HEK293T (cell line): ENCODE data around the gene MACROD2.

Source experiments
- CTCF ChIA-PET: fragments of 350-600 bp; formaldehyde crosslinking; extraction: SDS; loops from one replicate; lab custom pipeline; 2021; ENCODE audit warnings: antibody characterized with exemption, inconsistent platforms; lab: Yijun Ruan, JAX
- POLR2A ChIA-PET: fragments of 350-600 bp; formaldehyde crosslinking; extraction: SDS; loops from one replicate; lab custom pipeline; 2020; ENCODE audit warnings: antibody characterized with exemption, inconsistent platforms; lab: Yijun Ruan, JAX
- DNase-seq: peaks from one replicate; pipeline ENCODE4 v3.0.0; 2012; ENCODE audit warnings: mixed read lengths; ENCODE audit errors: extremely low spot score
- ARNT ChIP-seq: fragments of 450-650 bp; IDR thresholded peaks from 2 replicates; pipeline ENCODE4 v1.6.1; 2017; ENCODE audit warnings: mild to moderate bottlenecking
- BHLHE40 ChIP-seq: fragments of 450-650 bp; IDR thresholded peaks from 2 replicates; pipeline ENCODE4 v1.6.1; 2016; ENCODE audit warnings: mild to moderate bottlenecking, moderate library complexity, borderline replicate concordance
- CTBP1 ChIP-seq: fragments of 450-650 bp; IDR thresholded peaks from 2 replicates; pipeline ENCODE4 v1.6.1; 2016; ENCODE audit warnings: borderline replicate concordance
- ELF4 ChIP-seq: fragments of 450-650 bp; IDR thresholded peaks from 2 replicates; pipeline ENCODE4 v1.6.1; 2017; ENCODE audit warnings: antibody characterized with exemption
- FOXA1 ChIP-seq: fragments of 450-650 bp; IDR thresholded peaks from 2 replicates; pipeline ENCODE4 v1.6.1; 2016; ENCODE audit warnings: mild to moderate bottlenecking
- FOXK2 ChIP-seq: fragments of 450-650 bp; IDR thresholded peaks from 2 replicates; pipeline ENCODE4 v1.6.1; 2016; ENCODE audit warnings: mild to moderate bottlenecking
- FOXM1 ChIP-seq: fragments of 450-650 bp; IDR thresholded peaks from 2 replicates; pipeline ENCODE4 v1.6.1; 2017; ENCODE audit warnings: mild to moderate bottlenecking, borderline replicate concordance
- HDGF ChIP-seq: fragments of 450-650 bp; IDR thresholded peaks from 2 replicates; pipeline ENCODE4 v1.6.1; 2017; ENCODE audit warnings: antibody characterized with exemption, borderline replicate concordance
- L3MBTL2 ChIP-seq: fragments of 450-650 bp; conservative IDR thresholded peaks from 2 replicates; pipeline ENCODE4 v1.6.1; 2016; ENCODE audit warnings: mild to moderate bottlenecking
- LEF1 ChIP-seq: fragments of 450-650 bp; IDR thresholded peaks from 2 replicates; pipeline ENCODE4 v1.6.1; 2017; ENCODE audit warnings: mild to moderate bottlenecking, borderline replicate concordance
- NFRKB ChIP-seq: fragments of 450-650 bp; IDR thresholded peaks from 2 replicates; pipeline ENCODE4 v1.6.1; 2016; ENCODE audit warnings: mild to moderate bottlenecking, moderate library complexity
- SP1 ChIP-seq: fragments of 450-650 bp; IDR thresholded peaks from 2 replicates; pipeline ENCODE4 v1.6.1; 2017
- SUZ12 ChIP-seq: fragments of 450-650 bp; IDR thresholded peaks from 2 replicates; pipeline ENCODE4 v1.6.1; 2016; ENCODE audit warnings: mild to moderate bottlenecking
- TARDBP ChIP-seq: fragments of 450-650 bp; IDR thresholded peaks from 2 replicates; pipeline ENCODE4 v1.6.1; 2016
- ZNF384 ChIP-seq: fragments of 450-650 bp; IDR thresholded peaks from 2 replicates; pipeline ENCODE4 v1.6.1; 2016
- TF ChIP-seq, protein P1 (sequence below): fragments of 450-650 bp; IDR thresholded peaks from 2 replicates; pipeline ENCODE4 v1.6.1; 2016

The MACROD2 gene

DNA sequence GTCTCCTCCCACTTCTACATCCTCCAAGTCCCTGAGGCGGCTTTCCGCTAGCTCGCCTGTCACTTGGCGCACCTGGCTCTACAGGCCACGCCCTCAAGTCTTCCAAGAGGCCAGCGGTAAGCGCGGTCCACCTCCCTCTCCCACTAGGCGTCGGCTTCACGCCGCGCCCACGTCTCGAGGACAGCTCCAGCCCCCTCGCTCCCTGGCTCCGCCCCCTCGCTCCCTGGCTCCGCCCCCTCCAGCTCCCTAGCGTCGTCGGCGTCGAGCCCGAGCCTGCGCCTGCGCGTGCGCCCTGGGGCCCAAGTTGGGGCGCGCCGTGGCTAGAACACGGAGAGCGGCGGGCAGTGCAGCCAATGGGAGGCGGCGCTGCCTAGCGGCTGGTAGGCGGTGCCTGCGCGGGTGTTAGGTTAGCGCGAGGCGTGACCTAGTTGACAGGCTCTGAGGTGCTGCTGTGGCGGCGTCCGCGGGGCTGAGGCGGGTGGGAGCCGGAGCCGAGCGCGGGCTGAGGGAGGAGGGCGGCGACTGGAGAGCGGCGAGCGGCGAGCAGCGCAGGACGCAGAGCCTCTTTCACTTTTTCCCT is at the start of gene MACROD2:
TSS of gene MACROD2 (plus strand) at position 431 of the 580 bp plus-strand sequence.
- CTCF ChIA-PET = interaction anchor here (1.0 kb wide), 1 partner anchor 58 kb away, joined by 3 read pairs; no protein-coding TSS in a partner anchor

DNA sequence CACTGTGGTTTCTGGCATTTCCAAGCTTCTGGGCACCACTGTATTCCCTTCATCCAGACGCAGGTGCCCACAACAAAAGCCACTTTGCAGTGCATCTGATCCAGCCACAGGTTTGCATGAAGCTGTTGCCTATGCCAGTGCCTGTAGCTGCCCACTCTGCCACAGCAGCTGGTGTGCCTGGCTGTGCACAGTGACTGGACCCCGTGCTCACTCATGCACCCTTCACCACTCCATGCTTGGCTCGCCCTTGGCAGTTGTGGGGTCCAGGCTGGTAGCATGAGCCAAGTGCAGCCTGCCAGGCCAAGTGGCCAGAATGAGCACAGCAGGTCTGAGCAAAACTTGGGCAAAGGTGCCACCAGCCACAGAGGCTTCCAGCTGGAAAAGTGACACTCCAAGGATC is 47.6 kb upstream of the MACROD2 start:
- CTCF ChIA-PET = no interaction called here
- POLR2A ChIA-PET = no interaction called here
- DNase-seq = no peak

More for the DNA sequence above, at the start of gene MACROD2:
- TF ChIP-seq FOXM1 = no peak
- no peak for TF ChIP-seq ZNF384
- TF ChIP-seq TARDBP = peak; percentile 10; the same call in 1 of the 2 replicates
- no peak for TF ChIP-seq NFRKB
- no peak for TF ChIP-seq ELF4
- TF ChIP-seq BHLHE40 = no peak
- TF ChIP-seq L3MBTL2 = peak; percentile 77
- no peak for TF ChIP-seq FOXK2
- no peak for TF ChIP-seq FOXA1
- no peak for TF ChIP-seq SUZ12
- no peak for TF ChIP-seq HDGF
- 0 out of 2 replicates have a peak, but pooled peaks have one; percentile 23 for TF ChIP-seq ARNT
- no peak for TF ChIP-seq CTBP1
- TF ChIP-seq SP1 = no peak
- TF ChIP-seq, protein P1, sequence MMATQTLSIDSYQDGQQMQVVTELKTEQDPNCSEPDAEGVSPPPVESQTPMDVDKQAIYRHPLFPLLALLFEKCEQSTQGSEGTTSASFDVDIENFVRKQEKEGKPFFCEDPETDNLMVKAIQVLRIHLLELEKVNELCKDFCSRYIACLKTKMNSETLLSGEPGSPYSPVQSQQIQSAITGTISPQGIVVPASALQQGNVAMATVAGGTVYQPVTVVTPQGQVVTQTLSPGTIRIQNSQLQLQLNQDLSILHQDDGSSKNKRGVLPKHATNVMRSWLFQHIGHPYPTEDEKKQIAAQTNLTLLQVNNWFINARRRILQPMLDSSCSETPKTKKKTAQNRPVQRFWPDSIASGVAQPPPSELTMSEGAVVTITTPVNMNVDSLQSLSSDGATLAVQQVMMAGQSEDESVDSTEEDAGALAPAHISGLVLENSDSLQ = peak; percentile 100
- no peak for TF ChIP-seq LEF1
- DNase-seq = peak; percentile 98
- POLR2A ChIA-PET = interaction anchor here (0.8 to 1.6 kb wide), 2 partner anchors 47 to 210 kb away, joined by 4 read pairs; partner anchors contain the start of genes ESF1 and NDUFAF5

DNA sequence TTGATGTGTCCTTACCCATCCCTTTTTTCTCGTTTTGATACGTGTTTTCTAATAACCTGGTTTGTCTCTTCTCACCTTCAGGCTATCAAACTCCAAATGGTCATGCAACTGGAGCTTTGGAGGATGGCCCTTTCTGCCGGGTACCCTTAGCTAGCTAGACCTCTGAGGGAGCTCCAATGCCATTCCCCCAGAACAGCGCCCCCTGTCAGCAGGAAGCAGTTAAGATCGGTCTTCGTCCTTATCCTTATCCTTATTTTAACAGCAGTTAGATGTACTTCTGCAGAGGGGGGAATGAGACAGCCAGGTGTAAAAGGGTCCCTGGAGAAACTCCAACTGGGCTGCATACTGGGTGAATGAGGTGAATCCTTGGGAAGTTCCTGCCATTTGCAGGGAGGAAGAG is 42.1 kb upstream of the MACROD2 start:
- CTCF ChIA-PET = interaction anchor here (0.6 kb wide), 1 partner anchor 129 kb away, joined by 3 read pairs; no protein-coding TSS in a partner anchor
- POLR2A ChIA-PET = no interaction called here
- TF ChIP-seq BHLHE40 (no peak), FOXM1 (no peak), LEF1 (no peak), ZNF384 (no peak), ELF4 (no peak), SP1 (no peak), NFRKB (no peak), TARDBP (no peak), ARNT (no peak)
- TF ChIP-seq, protein P1 = no peak
- no peak for DNase-seq

More for the DNA sequence above, 47.6 kb upstream of the MACROD2 start:
- TF ChIP-seq BHLHE40 = no peak
- no peak for TF ChIP-seq NFRKB
- no peak for TF ChIP-seq FOXM1
- no peak for TF ChIP-seq ARNT
- TF ChIP-seq ELF4 = no peak
- no peak for TF ChIP-seq FOXA1
- no peak for TF ChIP-seq CTBP1
- no peak for TF ChIP-seq SUZ12
- TF ChIP-seq L3MBTL2 = no peak
- no peak for TF ChIP-seq TARDBP
- no peak for TF ChIP-seq ZNF384
- TF ChIP-seq FOXK2 = no peak
- TF ChIP-seq SP1 = no peak
- no peak for TF ChIP-seq HDGF
- TF ChIP-seq, protein P1 = no peak
- no peak for TF ChIP-seq LEF1

DNA sequence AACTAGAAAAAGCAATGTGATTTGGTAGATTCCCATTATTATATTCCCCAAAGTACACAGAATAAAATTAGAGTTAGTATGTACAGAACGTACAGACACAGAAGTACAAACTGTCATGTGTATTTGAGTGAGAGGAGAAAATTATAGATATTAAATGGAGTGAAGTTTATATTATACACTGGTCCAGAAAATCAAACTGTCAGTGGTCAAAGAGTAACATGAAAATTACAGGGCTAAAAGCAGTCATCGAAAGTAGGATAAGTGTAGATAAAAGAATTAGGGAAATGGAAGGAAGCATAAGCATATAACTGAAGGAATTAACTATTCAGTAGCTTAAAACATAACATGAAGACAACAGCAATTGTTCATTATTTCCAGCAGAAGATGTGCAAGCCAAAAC is 35.2 kb upstream of the MACROD2 start:
- ChIA-PET CTCF (no interaction called here), POLR2A (no interaction called here)
- no peak for TF ChIP-seq FOXM1
- no peak for TF ChIP-seq LEF1
- TF ChIP-seq ZNF384 = no peak
- TF ChIP-seq BHLHE40 = no peak
- no peak for TF ChIP-seq SP1
- TF ChIP-seq HDGF = no peak
- TF ChIP-seq SUZ12 = no peak
- TF ChIP-seq ELF4 = no peak
- TF ChIP-seq FOXA1 = no peak
- TF ChIP-seq ARNT = no peak
- TF ChIP-seq CTBP1 = no peak
- TF ChIP-seq L3MBTL2 = no peak
- TF ChIP-seq TARDBP = no peak
- DNase-seq = no peak

DNA sequence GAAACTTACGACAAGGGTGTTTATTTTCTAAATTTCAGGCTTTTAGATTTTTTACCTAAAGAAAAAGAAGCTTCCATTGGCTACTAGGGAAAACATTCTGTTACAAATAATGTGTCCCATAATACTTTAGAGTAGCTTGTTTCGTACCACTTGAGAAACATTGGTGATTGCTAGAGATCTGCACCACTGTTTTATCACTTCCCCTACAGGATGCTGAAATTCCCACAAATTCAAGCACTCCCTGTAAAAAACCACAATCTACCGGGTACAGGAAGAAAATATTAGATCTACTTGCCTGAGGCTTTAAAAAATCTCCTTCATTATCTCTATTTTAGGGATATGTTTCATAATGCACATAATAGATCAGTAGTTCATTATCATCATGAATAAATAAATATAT is 34.8 kb upstream of the MACROD2 start:
- CTCF ChIA-PET = no interaction called here
- TF ChIP-seq NFRKB = no peak
- no peak for TF ChIP-seq FOXK2
- TF ChIP-seq FOXM1 = no peak
- no peak for TF ChIP-seq ARNT
- TF ChIP-seq CTBP1 = no peak
- TF ChIP-seq ZNF384 = no peak
- TF ChIP-seq SUZ12 = no peak
- no peak for TF ChIP-seq FOXA1
- TF ChIP-seq ELF4 = no peak
- no peak for TF ChIP-seq L3MBTL2
- TF ChIP-seq LEF1 = no peak
- TF ChIP-seq BHLHE40 = no peak
- no peak for TF ChIP-seq SP1
- POLR2A ChIA-PET = no interaction called here
- DNase-seq = no peak
